ENCODE data around the gene RRAGC.
"Not testable (repeated sequence)": the region's sequence is repeated elsewhere in the genome, so short reads cannot be mapped to it uniquely, and the experiment has no call there.

RRAGC gene

DNA sequence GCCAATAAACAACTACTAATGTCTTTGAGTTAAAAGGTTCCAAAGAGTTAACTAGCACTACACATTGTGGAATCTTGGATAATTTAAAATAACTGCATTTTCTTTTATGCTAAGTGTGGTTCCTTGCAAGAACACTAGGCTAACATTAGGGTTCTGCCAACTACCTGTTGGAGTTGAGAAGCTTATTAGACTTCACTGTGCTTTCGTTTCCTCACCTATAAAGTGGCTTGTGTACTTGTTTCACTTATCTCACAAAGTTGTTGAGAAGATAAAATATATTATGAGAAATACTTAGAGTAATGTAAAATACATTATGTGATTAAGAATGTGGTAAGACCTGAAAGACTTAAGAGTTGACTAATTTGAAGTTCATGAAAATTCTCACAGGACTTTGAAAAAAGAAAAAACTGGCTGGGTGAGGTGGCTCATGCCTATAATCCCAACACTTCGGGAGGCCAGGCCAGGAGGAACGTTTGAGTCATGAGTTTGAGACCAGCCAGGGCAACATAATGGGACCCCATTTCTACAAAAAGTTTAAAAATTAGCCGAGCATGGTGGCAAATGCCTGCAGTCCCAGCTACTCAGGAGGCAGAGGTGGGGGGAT, 5.6 kb upstream of the RRAGC start:
- no peaks in the 10 kb centered on the region for H3K36me3 ChIP-seq
- no peaks in the 10 kb centered on the region for H3K9me3 ChIP-seq
- no peaks in the 10 kb centered on the region for H3K4me1 ChIP-seq
- DNase-seq, result no peak
- H3K4me3 ChIP-seq (ENCODE audit: low read depth, low read length), result no peak overlapping the region
- no peaks in the 10 kb centered on the region for H3K27me3 ChIP-seq
- TF ChIP-seq CTCF (IDR thresholded peaks at IDR 0.05; ENCODE audit: low read depth, low read length), result no peak

DNA sequence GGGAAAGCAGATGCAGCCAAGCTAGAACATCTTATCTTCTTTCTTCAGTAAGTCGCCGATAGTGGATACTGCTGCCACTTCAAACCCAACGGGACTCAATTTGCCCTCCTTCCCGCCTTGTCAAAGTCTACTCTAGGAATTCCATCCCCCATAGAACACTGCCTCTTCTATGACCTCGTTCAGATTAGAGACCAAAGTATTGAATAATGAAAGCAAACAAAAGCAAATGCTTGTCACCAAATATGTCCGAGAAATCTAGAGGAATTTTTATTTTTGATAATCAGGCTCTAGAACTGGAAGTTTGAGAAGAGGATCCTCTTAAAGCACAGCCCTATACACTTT, 853 bp upstream of the RRAGC start:
- Histone ChIP-seq H3K36me3 (no peaks in the 10 kb centered on the region), H3K9me3 (no peaks in the 10 kb centered on the region), H3K4me3 (ENCODE audit: low read depth, low read length) (peak overlapping the region; percentile 91), H3K27me3 (no peaks in the 10 kb centered on the region), H3K4me1 (no peaks in the 10 kb centered on the region)
- DNase-seq, result no peak
- no peak for TF ChIP-seq CTCF (IDR thresholded peaks at IDR 0.05; ENCODE audit: low read depth, low read length)

GRCh38 chr1:38858833-38859560, 575 bp downstream of the RRAGC start:
- no peaks in the 10 kb centered on the region for H3K27me3 ChIP-seq
- H3K4me3 ChIP-seq (ENCODE audit: low read depth, low read length), result peak overlapping the region; percentile 75
- no peak for TF ChIP-seq CTCF (IDR thresholded peaks at IDR 0.05; ENCODE audit: low read depth, low read length)
- no peaks in the 10 kb centered on the region for H3K9me3 ChIP-seq
- peak; percentile 12 for DNase-seq
- no peaks in the 10 kb centered on the region for H3K4me1 ChIP-seq
- H3K36me3 ChIP-seq, result no peaks in the 10 kb centered on the region

- H3K9me3 ChIP-seq, result no peaks in the 10 kb centered on the region
- no peaks in the 10 kb centered on the region for H3K27me3 ChIP-seq
- TF ChIP-seq CTCF (IDR thresholded peaks at IDR 0.05; ENCODE audit: low read depth, low read length), result no peak
- no peaks in the 10 kb centered on the region for H3K4me1 ChIP-seq
- DNase-seq, result no peak
- H3K36me3 ChIP-seq, result no peaks in the 10 kb centered on the region
- no peak overlapping the region for H3K4me3 ChIP-seq (ENCODE audit: low read depth, low read length)
These were observed 6.8 kb downstream of the RRAGC start for GRCh38 chr1:38852780-38853179.

- TF ChIP-seq CTCF (IDR thresholded peaks at IDR 0.05; ENCODE audit: low read depth, low read length), result no peak
- no peak for DNase-seq
- Histone ChIP-seq H3K27me3 (no peaks in the 10 kb centered on the region), H3K36me3 (no peaks in the 10 kb centered on the region), H3K9me3 (no peaks in the 10 kb centered on the region), H3K4me1 (no peaks in the 10 kb centered on the region), H3K4me3 (ENCODE audit: low read depth, low read length) (no peak overlapping the region)
These were observed 11.5 kb downstream of the RRAGC start for GRCh38 chr1:38848071-38848470.

DNA sequence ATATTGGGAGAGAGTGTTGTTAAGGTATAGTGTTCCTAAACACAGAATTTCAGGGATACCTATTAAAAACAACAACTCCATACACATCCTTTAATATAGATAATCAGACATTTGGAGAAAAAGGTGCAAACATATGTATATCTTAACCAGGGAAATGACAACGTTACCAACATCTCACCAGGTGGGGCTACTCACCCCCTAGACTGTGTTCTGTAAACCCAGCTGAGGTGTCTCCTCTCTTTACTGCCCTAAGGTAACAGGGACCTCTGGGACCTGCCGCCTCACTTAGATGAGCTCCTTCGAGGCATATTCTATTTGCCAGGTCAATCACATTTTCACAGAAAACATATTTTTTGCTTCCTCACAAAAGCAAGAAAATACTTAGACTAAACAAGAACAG, 13.4 kb downstream of the RRAGC start:
- no peak overlapping the region for H3K4me3 ChIP-seq (ENCODE audit: low read depth, low read length)
- no peaks in the 10 kb centered on the region for H3K4me1 ChIP-seq
- no peak for TF ChIP-seq CTCF (IDR thresholded peaks at IDR 0.05; ENCODE audit: low read depth, low read length)
- H3K27me3 ChIP-seq, result no peaks in the 10 kb centered on the region
- H3K36me3 ChIP-seq, result no peaks in the 10 kb centered on the region
- no peaks in the 10 kb centered on the region for H3K9me3 ChIP-seq
- DNase-seq, result no peak

- not testable (repeated sequence) for H3K27me3 ChIP-seq; H3K36me3 ChIP-seq; H3K9me3 ChIP-seq; DNase-seq; H3K4me1 ChIP-seq; H3K4me3 ChIP-seq (ENCODE audit: low read depth, low read length)
These were observed 14.5 kb downstream of the RRAGC start for GRCh38 chr1:38845088-38845487.
